Calu3 (cell line): ENCODE measurements around the gene TRAF3IP3. TPM values are rescaled to one million over a fixed set of nuclear protein-coding genes. Genes with fewer than 3 reads are reported as not detected.

Experiments
- BruUV-seq: library from RNA; stranded (reverse); fragments of 400-500 nt; replicated peaks from 2 replicates; lab custom pipeline; 2021; lab: Mats Ljungman, UMichigan
- CTCF ChIA-PET: fragments of 300-600 bp; sonication (Branson Sonifier 250); formaldehyde crosslinking; loops from one replicate; lab custom pipeline; 2022; ENCODE audit warnings: antibody characterized with exemption; lab: Charles Lee
- DNase-seq: peaks from one replicate; pipeline ENCODE4 v3.0.0; 2022
- H3K27ac Mint-ChIP-seq: one replicate; pipeline ENCODE4 v1.8.0; 2022; ENCODE audit warnings: mixed read lengths; ENCODE audit not compliant: unreplicated experiment
- H3K27me3 Mint-ChIP-seq: one replicate; pipeline ENCODE4 v1.8.0; 2022; ENCODE audit warnings: mixed read lengths; ENCODE audit not compliant: unreplicated experiment
- H3K36me3 Mint-ChIP-seq: one replicate; pipeline ENCODE4 v1.8.0; 2022; ENCODE audit warnings: mild to moderate bottlenecking, moderate library complexity, mixed read lengths; ENCODE audit not compliant: insufficient read depth, unreplicated experiment
- H3K4me1 Mint-ChIP-seq: one replicate; pipeline ENCODE4 v1.8.0; 2022; ENCODE audit warnings: mild to moderate bottlenecking, low read depth, mixed read lengths; ENCODE audit not compliant: unreplicated experiment
- H3K4me3 Mint-ChIP-seq: one replicate; pipeline ENCODE4 v1.8.0; 2022; ENCODE audit warnings: mild to moderate bottlenecking, low read depth, moderate library complexity, mixed read lengths; ENCODE audit not compliant: unreplicated experiment
- H3K9me3 Mint-ChIP-seq: one replicate; pipeline ENCODE4 v1.8.0; 2022; ENCODE audit warnings: low read depth, mixed read lengths; ENCODE audit not compliant: unreplicated experiment
- intact Hi-C: fragments of 100-400 bp; cut with micrococcal nuclease; formaldehyde crosslinking; loops from one replicate; pipeline ENCODE4 v1.10.0; 2022; ENCODE audit not compliant: unreplicated experiment
- total RNA-seq: library from RNA; stranded (reverse); gene quantifications from 2 replicates; pipeline ENCODE4 v1.2.3, GENCODE V29; 2022
- TF ChIP-seq, protein P1 (sequence below): fragments of 200-600 bp; IDR thresholded peaks from one replicate; pipeline ENCODE4 v1.8.0; 2022; ENCODE audit warnings: antibody characterized with exemption; ENCODE audit not compliant: unreplicated experiment

Gene TRAF3IP3
- total RNA-seq, 1 experiment from 2014 or later = not detected

DNA sequence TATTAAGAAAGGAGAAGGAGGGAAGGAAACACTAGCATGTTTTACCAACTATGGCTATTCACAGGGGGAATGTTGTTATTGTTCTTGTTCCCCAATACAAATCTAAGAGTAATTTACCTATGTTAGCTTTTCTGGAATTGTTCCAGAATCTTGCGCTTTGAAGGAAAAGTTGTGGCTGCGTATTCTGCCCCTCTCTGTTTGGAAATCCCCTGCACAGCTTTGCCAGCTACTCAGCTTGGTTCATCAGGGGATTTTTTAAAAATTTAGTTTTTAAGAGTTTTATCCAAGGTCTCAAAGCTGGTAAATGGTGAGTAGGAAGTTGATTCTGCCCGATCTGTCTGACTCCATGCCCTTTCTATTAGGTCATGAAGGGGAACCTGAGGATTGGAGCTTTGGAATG is 59.6 kb downstream of the TRAF3IP3 start:
- Mint-ChIP-seq H3K4me3 (no peak overlapping the region), H3K27ac (no peak overlapping the region), H3K4me1 (no peaks in the 10 kb centered on the region), H3K27me3 (no peaks in the 10 kb centered on the region), H3K9me3 (no peaks in the 10 kb centered on the region), H3K36me3 (no peaks in the 10 kb centered on the region)
- CTCF ChIA-PET = interaction anchor here (1.2 kb wide), 1 partner anchor 9 kb away, joined by 3 read pairs; no protein-coding TSS in a partner anchor
- BruUV-seq = no TSS peak
- TF ChIP-seq, protein P1, sequence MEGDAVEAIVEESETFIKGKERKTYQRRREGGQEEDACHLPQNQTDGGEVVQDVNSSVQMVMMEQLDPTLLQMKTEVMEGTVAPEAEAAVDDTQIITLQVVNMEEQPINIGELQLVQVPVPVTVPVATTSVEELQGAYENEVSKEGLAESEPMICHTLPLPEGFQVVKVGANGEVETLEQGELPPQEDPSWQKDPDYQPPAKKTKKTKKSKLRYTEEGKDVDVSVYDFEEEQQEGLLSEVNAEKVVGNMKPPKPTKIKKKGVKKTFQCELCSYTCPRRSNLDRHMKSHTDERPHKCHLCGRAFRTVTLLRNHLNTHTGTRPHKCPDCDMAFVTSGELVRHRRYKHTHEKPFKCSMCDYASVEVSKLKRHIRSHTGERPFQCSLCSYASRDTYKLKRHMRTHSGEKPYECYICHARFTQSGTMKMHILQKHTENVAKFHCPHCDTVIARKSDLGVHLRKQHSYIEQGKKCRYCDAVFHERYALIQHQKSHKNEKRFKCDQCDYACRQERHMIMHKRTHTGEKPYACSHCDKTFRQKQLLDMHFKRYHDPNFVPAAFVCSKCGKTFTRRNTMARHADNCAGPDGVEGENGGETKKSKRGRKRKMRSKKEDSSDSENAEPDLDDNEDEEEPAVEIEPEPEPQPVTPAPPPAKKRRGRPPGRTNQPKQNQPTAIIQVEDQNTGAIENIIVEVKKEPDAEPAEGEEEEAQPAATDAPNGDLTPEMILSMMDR = no peak
- intact Hi-C loops = no loop called here
- no peak for DNase-seq

DNA sequence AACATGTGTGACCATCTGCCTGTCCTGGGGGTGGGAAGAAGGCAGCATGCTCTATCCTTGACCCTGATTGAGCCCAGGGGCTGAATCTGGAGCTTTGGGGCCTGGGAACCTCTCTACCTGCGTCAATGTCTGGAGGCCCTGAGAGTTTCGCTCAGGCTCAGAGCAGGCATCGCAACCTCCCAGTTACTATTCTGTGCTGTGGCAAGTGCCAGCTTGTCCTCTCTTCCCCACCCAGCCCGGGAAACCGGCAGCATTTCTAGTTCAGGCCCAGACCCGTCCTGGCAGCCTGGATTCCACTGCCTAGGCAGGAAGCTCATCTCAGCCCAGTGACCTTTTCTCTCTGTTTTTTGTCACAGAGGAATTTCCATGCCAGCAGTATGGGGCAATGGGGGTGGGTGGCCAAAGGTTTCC is 60.1 kb downstream of the TRAF3IP3 start:
- DNase-seq = no peak
- Mint-ChIP-seq H3K4me3 (no peak overlapping the region), H3K27ac (no peak overlapping the region)

DNA sequence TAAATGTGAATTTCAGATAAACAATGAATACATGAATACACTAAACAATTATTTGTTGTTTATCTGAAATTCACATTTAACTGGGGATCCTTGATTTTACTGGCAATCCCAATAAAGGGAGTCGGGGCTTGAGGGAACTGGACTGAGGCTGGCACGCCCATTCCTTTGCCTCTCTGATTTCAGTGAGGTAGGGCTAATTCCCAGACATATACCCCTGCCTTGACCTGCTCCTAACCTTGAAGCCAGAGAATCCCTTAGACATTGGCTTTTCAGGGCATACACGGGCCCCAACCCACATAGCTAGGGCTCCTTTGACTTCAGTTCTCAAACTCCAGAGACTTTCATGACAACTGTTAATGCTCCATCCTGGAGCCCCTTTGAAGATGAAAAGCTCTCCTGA is 61.1 kb downstream of the TRAF3IP3 start:
- TF ChIP-seq, protein P1 = no peak
- Mint-ChIP-seq H3K36me3 (no peaks in the 10 kb centered on the region), H3K4me3 (no peak overlapping the region), H3K27ac (no peak overlapping the region), H3K27me3 (no peaks in the 10 kb centered on the region), H3K4me1 (no peaks in the 10 kb centered on the region), H3K9me3 (no peaks in the 10 kb centered on the region)
- intact Hi-C loops = no loop called here
- CTCF ChIA-PET = no interaction called here
- no peak for DNase-seq
- BruUV-seq = no TSS peak

More for the DNA sequence above, 60.1 kb downstream of the TRAF3IP3 start:
- intact Hi-C loops = no loop called here
- Mint-ChIP-seq H3K27me3 (no peaks in the 10 kb centered on the region), H3K9me3 (no peaks in the 10 kb centered on the region), H3K4me1 (no peaks in the 10 kb centered on the region), H3K36me3 (no peaks in the 10 kb centered on the region)
- CTCF ChIA-PET = interaction anchor here (0.6 to 1.2 kb wide), 2 partner anchors 8 to 83 kb away, joined by 3 read pairs; no protein-coding TSS in a partner anchor
- no TSS peak for BruUV-seq
- TF ChIP-seq, protein P1 = no peak

GRCh38 chr1:209817691-209818090 is 61.8 kb downstream of the TRAF3IP3 start:
- BruUV-seq = no TSS peak
- no peaks in the 10 kb centered on the region for H3K36me3 Mint-ChIP-seq
- CTCF ChIA-PET = no interaction called here

More at GRCh38 chr1:209817691-209818090, 61.8 kb downstream of the TRAF3IP3 start:
- Mint-ChIP-seq H3K9me3 (no peaks in the 10 kb centered on the region), H3K4me3 (no peak overlapping the region), H3K4me1 (peaks cover 4% of the 10 kb centered on the region), H3K27ac (no peak overlapping the region), H3K27me3 (no peaks in the 10 kb centered on the region)
- TF ChIP-seq, protein P1 = no peak
- intact Hi-C loops = no loop called here
- no peak for DNase-seq
